Osteoblast (primary cell): ENCODE data around the gene GJD2. TPM values are rescaled to one million over a fixed set of nuclear protein-coding genes. Genes with fewer than 3 reads are reported as not detected.
A peak's percentile ranks its signal among the peaks of the same experiment; 100 is the strongest.

Source experiments
- DNase-seq: peaks from one replicate; pipeline ENCODE4 v3.0.0; 2011; ENCODE audit warnings: low spot score, mixed read lengths; ENCODE audit not compliant: insufficient read length; ENCODE audit errors: missing footprints
- H2AFZ ChIP-seq: 2 replicates; pipeline ENCODE4 v1.6.0; 2011; ENCODE audit warnings: mild to moderate bottlenecking, low read length
- H3K27ac ChIP-seq: 2 replicates; pipeline ENCODE4 v1.5.1; 2011; ENCODE audit warnings: mild to moderate bottlenecking, low read depth, low read length, moderate library complexity
- H3K27me3 ChIP-seq: 2 replicates; pipeline ENCODE4 v1.6.0; 2012; ENCODE audit warnings: mild to moderate bottlenecking, control low read depth, inconsistent platforms, low read length, moderate library complexity; ENCODE audit not compliant: insufficient read depth
- H3K36me3 ChIP-seq: 2 replicates; pipeline ENCODE4 v1.5.1; 2011; ENCODE audit warnings: mild to moderate bottlenecking, low read length, control low read depth, moderate library complexity; ENCODE audit not compliant: insufficient read depth
- H3K4me1 ChIP-seq: 2 replicates; pipeline ENCODE4 v1.5.1; 2011; ENCODE audit warnings: mild to moderate bottlenecking, low read length, control low read depth, moderate library complexity; ENCODE audit not compliant: insufficient read depth
- H3K4me2 ChIP-seq: 2 replicates; pipeline ENCODE4 v1.6.0; 2011; ENCODE audit warnings: mild to moderate bottlenecking, low read length; ENCODE audit not compliant: insufficient read depth
- H3K4me3 ChIP-seq: fragments of 200-600 bp; sonication (generic); 3 replicates; pipeline ENCODE4 v1.5.1; 2012; ENCODE audit warnings: mild to moderate bottlenecking, low read length, inconsistent platforms; ENCODE audit not compliant: insufficient read depth
- H3K79me2 ChIP-seq: 2 replicates; pipeline ENCODE4 v1.6.0; 2012; ENCODE audit warnings: mild to moderate bottlenecking, low read length, control low read depth, inconsistent platforms; ENCODE audit not compliant: insufficient read depth
- H3K9me3 ChIP-seq: 2 replicates; pipeline ENCODE4 v1.5.1; 2011; ENCODE audit warnings: low read depth, low read length, control low read depth
- H4K20me1 ChIP-seq: 2 replicates; pipeline ENCODE4 v1.6.0; 2012; ENCODE audit warnings: mild to moderate bottlenecking, low read length, control low read depth; ENCODE audit not compliant: insufficient read depth
- total RNA-seq: library from RNA; depleted of rRNA; stranded (reverse); fragments of >200 nt; gene quantifications from 2 replicates; pipeline ENCODE4 v1.2.3, GENCODE V29; 2012
- TF ChIP-seq, protein P1 (sequence below): IDR thresholded peaks from 2 replicates; pipeline ENCODE4 v1.5.1; 2011; ENCODE audit warnings: mild to moderate bottlenecking, low read depth, low read length, moderate library complexity; ENCODE audit errors: extremely low read depth

The GJD2 gene
- total RNA-seq, 1 donor, result not detected

DNA sequence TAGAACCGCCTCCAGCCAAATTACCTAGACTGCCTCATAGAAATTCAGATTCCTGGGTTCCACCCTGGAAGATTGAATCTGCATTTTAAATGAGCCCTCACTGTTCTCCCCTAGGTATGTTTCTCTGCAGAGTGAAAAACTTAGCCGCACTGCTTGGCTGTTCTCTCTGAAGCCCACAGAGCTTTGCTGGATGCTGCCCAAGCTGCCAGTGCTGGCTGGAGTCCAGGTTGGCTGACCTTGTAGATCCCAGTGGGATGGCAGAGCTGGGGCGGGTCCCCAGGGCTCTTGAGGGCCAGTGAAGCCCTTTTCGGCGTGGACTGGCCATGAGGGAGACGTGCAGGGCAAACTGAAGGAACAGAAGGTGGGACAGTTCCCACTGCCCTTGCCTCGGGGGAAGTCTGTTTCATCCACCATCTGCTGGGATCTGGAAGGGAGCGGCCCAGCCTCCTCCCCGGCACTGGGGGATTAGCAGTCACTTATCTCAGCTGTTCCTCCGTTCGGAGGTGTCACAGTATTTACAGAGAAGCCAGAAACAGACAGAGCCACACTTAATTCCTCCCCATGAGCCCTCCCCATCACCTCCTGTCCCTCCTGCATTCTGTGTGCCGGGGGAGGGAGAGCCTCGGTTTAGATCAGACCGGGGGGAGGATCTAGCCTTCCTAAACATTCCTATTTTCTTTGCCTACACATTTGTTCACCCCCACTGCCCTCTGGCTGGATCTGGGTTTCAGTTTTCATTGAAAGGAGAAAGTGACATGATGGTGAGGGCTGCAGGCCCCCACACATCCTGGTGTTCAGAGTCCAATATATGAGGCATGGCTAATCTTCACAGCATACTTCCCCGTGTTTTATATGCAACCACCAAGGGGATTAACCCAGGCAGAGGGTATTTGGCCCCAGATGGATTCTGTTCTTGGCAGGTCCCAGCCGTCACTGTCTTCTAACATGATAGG lies 44.6 kb upstream of the GJD2 start:
- peak; percentile 50 for DNase-seq
- H3K4me1 ChIP-seq, result peaks cover 8% of the 10 kb centered on the region
- H3K4me2 ChIP-seq, result peak overlapping the region; percentile 42

DNA sequence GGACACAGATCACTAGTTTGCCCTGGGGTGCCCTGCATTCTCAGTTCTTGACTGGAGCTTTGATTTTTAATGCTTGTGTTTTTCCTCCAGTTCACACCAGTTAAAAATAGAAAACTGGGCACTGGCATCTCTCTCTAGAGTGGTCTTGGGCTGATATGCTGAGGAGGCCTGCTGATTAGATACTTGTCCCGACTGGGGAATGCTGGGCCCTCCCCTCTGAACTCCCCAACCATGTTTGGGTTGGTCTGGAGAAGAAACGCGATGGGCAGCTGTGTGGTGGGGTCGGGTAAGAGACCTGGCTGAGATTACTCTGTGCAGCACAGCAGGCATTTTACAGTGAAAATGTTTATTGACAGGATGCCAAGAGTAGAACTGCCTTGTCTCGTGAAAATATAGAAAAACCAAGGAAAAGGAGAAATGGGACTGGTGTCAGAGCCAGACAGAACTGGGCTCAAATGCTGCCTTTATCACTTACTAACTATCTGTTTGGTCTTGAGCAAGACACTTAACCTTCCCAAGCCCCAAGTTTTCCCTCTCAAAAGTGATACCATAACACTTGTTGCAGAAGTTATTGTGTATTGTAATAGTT lies 42.1 kb upstream of the GJD2 start:
- no peak overlapping the region for H3K4me3 ChIP-seq
- no peaks in the 10 kb centered on the region for H4K20me1 ChIP-seq
- TF ChIP-seq, protein P1, sequence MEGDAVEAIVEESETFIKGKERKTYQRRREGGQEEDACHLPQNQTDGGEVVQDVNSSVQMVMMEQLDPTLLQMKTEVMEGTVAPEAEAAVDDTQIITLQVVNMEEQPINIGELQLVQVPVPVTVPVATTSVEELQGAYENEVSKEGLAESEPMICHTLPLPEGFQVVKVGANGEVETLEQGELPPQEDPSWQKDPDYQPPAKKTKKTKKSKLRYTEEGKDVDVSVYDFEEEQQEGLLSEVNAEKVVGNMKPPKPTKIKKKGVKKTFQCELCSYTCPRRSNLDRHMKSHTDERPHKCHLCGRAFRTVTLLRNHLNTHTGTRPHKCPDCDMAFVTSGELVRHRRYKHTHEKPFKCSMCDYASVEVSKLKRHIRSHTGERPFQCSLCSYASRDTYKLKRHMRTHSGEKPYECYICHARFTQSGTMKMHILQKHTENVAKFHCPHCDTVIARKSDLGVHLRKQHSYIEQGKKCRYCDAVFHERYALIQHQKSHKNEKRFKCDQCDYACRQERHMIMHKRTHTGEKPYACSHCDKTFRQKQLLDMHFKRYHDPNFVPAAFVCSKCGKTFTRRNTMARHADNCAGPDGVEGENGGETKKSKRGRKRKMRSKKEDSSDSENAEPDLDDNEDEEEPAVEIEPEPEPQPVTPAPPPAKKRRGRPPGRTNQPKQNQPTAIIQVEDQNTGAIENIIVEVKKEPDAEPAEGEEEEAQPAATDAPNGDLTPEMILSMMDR, result no peak
- H3K9me3 ChIP-seq, result no peaks in the 10 kb centered on the region
- peaks cover 54% of the 10 kb centered on the region for H3K27me3 ChIP-seq
- H3K4me1 ChIP-seq, result peaks cover 8% of the 10 kb centered on the region
- DNase-seq, result peak; percentile 51
- no peak overlapping the region for H3K4me2 ChIP-seq
- no peaks in the 10 kb centered on the region for H3K79me2 ChIP-seq
- H2AFZ ChIP-seq, result no peak overlapping the region
- no peak overlapping the region for H3K27ac ChIP-seq
- H3K36me3 ChIP-seq, result no peaks in the 10 kb centered on the region

More for the DNA sequence above, 44.6 kb upstream of the GJD2 start:
- Histone ChIP-seq H4K20me1 (no peaks in the 10 kb centered on the region), H3K79me2 (no peaks in the 10 kb centered on the region), H3K36me3 (no peaks in the 10 kb centered on the region), H3K9me3 (no peaks in the 10 kb centered on the region), H3K27me3 (peaks cover 33% of the 10 kb centered on the region), H3K4me3 (peak overlapping the region; percentile 6), H2AFZ (peak overlapping the region; percentile 63), H3K27ac (no peak overlapping the region)
- TF ChIP-seq, protein P1, result no peak

DNA sequence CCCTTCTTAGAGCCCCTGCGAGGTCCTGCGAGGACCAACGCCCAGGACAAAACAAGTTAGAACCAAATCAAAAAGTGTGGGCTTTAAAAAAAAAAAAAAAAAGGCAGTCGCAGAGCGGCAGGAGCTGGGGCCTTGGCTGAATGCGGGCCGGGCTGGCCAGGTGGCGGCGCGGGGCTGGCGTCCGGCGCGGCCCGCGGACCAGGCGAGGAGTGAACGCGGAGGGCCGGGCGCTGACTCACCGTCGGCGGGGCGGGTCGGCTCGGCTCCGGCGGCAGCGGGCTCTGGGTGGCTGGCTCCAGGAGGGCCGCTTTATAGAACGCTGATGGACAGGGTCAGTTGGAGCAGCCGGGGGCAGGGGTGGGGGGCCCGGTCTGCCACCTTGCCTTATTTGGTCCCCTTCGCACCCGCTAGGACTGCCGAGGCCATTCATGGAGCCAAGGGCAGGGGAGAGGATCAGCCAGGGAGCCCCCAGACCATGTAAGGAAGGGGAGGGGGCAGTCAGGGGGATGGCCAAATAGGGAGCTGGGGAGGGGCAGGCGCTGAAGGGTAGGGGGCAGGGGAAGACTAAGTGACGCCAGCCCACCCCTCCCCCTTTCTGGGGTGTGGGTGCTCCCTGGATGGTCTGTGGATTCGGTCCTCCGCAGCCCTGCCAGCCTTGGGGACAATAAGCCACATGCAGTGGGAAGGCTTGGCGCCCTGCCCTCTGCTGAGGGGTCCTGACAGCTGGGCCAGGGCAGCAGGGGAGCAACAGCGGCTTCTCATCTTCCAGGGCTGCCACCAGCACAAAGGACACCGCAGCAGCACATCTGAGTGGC lies 40.7 kb upstream of the GJD2 start, which contains the start of gene ACTC1:
Gene ACTC1 (minus strand): TSS at position 283 of the 815 bp plus-strand sequence. CDS start 741 bp downstream, outside the sequence.
- Histone ChIP-seq H3K4me2 (peak within 1 kb of the TSS; percentile 67), H4K20me1 (no peaks in the 10 kb centered on the region), H3K36me3 (no peaks in the 10 kb centered on the region), H3K4me3 (peak within 1 kb of the TSS; percentile 47), H3K79me2 (no peaks in the 10 kb centered on the region), H2AFZ (peak within 1 kb of the TSS; percentile 50), H3K27me3 (peaks cover 66% of the 10 kb centered on the region), H3K27ac (no peak within 1 kb of the TSS), H3K9me3 (no peaks in the 10 kb centered on the region), H3K4me1 (peaks cover 8% of the 10 kb centered on the region)
- DNase-seq, result peak; percentile 94
- TF ChIP-seq, protein P1, result peak; percentile 10
